CD4-positive, alpha-beta T cell treated with Interleukin-6 for 4 hours (primary cell): ENCODE measurements around the gene AEBP1.

Experiments
- DNase-seq: peaks from one replicate; pipeline ENCODE4 v3.0.0-alpha.2; 2020; ENCODE audit warnings: mixed read lengths

Gene AEBP1

DNA sequence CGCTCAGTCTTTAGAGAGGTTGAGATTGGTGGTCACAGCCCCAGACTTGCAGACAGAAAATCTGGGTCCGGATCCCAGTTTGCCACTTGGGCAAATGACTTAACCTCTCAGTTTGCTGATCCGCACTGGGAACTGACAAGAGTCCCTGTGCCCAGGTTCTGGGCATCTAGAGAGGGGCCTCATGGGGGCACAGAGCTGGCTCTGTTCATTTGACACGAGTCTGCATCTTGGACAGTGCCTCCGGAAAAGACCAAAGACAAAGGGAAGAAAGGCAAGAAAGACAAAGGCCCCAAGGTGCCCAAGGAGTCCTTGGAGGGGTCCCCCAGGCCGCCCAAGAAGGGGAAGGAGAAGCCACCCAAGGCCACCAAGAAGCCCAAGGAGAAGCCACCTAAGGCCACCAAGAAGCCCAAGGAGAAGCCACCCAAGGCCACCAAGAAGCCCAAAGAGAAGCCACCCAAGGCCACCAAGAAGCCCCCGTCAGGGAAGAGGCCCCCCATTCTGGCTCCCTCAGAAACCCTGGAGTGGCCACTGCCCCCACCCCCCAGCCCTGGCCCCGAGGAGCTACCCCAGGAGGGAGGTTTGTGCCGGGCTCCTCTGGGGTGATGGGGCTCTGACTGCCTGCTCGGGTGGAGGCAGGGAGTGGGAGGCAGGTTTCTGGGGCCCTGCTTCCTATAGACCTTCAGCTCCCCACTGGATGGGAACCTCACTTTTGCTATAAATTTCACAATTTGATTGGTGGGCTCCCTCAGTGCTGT is 2.3 kb downstream of the AEBP1 start:
- no peak for DNase-seq

DNA sequence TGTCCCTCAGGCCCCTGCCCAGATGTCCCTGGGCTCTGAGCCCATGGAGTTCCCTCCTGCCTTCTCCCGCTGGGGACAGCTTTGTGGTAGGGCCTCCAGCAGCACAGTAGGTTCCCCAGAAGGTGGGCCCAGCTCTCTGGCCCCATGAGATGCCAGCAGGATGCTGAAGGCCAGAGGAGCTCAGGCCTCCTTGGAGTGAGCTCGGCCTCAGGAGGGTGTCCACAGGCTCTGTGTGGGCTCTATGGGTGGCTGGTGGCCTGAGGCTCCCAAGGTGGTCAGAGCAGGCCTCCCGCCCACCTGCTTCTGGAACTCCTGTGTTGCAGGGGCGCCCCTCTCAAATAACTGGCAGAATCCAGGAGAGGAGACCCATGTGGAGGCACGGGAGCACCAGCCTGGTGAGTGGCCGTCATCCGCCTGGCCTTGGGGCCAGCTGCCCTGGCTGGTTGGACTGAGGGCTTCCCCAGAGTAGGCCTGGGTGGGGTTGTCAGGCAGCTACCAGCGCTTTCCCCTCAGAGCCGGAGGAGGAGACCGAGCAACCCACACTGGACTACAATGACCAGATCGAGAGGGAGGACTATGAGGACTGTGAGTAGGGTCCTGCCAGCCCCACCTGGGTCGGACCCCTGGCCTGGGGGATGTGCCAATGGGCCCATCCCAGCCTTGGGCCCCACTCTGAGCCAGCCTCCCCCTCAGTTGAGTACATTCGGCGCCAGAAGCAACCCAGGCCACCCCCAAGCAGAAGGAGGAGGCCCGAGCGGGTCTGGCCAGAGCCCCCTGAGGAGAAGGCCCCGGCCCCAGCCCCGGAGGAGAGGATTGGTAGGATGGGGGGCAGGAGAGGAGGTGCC is 3.2 kb downstream of the AEBP1 start:
- no peak for DNase-seq

DNA sequence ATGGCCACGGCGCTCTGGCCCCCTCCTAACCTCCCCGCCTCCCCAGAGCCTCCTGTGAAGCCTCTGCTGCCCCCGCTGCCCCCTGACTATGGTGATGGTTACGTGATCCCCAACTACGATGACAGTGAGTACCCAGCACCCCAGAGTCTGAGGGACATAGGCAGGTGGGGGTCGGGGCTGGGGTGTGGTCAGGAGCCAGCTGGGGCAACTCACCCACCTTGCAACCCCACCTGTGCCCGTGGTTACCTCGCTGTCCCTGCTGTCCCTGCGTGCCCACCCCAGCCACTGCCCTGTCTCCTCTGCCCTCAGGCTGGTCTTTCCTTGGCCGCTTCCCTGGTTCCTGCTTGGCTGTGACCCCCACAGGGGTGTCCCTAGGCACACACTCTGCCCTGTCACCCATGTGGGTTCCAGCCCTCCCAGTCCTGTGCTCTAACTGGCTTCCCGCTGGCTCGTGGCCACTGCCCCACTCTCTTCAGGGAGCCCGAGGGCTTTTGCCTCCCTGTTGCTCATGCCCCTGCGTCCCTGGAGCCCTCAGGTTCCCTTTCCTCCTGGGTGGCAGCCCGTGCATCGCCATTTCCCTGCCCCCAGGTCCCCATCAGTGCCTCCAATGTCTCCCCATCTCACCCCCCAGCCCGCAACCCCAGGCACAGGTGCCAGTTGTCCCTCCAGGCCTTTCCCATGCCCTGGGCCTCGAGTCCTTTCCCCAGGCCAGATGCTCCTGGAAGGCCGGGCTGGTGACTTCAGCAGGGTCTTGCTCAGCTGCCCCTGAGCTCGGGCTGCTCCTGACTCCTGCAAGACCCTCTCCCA is 4.0 kb downstream of the AEBP1 start:
- DNase-seq, result no peak

DNA sequence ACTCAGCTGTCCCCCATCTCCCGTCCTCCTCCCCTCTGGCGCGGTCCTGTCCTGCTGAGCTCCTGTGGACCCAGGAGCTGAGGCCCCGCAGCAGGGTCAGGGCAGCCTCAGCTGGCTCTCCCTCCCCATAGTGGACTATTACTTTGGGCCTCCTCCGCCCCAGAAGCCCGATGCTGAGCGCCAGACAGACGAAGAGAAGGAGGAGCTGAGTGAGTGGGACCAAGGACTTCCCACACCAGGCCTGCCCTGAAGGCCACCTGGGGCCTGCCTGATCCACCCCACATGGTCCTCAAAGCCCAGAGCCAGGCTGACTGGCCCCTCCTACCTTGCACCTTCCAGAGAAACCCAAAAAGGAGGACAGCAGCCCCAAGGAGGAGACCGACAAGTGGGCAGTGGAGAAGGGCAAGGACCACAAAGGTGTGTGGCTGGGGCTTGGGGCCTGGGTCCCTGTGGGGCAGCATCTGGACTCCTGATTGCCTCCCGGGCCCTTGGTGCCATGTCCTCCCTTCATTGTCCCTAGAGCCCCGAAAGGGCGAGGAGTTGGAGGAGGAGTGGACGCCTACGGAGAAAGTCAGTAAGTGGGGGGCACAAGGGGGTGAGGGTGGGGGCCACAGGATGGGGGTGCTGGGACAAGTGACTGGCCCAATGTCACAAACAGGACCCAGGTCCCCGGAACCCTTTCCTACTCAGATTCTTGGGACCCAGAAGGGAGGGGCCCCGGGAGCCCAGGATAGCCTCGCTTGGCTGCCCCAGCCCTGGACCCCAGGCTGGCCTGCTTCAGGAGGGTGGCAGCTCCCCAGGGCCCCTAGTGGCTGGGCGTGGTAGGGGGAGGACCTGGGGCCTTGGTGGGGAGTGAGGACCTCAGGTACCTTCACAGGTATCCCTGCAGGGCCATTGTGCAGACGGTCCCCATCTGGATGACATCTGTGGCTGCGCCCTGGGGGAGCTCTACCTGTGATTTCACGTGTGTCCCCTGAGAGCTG is 4.9 kb downstream of the AEBP1 start:
- no peak for DNase-seq

DNA sequence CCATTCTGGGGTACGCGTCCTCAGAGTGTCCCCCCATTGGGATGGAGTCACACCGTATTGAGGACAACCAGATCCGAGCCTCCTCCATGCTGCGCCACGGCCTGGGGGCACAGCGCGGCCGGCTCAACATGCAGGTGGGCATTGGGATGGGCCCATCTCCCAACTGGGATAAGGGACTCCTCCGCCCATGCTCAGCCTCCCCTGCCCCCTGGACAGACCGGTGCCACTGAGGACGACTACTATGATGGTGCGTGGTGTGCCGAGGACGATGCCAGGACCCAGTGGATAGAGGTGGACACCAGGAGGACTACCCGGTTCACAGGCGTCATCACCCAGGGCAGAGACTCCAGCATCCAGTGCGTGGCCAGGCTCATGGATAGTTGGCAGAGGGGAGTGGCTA is 5.8 kb downstream of the AEBP1 start:
- no peak for DNase-seq

DNA sequence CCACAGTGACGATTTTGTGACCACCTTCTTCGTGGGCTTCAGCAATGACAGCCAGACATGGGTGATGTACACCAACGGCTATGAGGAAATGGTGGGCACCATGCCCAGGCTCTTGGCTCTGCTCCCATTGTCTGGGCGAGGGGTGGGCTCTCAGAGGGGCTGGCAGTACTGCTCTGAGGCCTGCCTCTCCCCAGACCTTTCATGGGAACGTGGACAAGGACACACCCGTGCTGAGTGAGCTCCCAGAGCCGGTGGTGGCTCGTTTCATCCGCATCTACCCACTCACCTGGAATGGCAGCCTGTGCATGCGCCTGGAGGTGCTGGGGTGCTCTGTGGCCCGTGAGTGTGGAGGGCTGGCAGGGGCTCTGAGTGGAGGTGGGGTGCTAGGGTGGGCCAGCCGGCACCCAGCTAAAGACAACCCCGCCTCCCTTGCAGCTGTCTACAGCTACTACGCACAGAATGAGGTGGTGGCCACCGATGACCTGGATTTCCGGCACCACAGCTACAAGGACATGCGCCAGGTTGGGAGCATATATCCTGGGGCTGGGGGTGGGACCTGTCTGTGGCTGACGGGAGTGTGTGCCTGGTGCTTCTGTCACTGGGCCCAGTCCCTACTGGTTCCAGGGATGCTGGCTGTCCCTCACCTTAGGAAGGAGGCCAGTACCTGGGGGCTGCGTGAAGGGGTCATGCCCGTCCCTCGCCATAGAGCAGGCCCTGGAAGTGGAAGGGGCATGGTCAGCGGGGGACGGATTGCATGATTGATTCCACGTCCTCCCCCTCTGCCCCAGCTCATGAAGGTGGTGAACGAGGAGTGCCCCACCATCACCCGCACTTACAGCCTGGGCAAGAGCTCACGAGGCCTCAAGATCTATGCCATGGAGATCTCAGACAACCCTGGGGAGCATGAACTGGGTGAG is 6.8 kb downstream of the AEBP1 start:
- DNase-seq, result no peak

DNA sequence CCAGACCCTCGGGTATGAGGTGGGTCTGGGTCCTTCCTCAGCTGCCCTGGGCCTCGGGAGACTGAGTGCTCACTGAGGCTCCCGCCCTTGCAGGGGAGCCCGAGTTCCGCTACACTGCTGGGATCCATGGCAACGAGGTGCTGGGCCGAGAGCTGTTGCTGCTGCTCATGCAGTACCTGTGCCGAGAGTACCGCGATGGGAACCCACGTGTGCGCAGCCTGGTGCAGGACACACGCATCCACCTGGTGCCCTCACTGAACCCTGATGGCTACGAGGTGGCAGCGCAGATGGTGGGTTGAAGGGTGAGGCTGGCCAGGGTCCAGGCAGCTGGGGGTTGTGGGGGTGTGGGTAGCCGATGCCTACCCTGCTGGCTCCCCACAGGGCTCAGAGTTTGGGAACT is 7.6 kb downstream of the AEBP1 start:
- no peak for DNase-seq

DNA sequence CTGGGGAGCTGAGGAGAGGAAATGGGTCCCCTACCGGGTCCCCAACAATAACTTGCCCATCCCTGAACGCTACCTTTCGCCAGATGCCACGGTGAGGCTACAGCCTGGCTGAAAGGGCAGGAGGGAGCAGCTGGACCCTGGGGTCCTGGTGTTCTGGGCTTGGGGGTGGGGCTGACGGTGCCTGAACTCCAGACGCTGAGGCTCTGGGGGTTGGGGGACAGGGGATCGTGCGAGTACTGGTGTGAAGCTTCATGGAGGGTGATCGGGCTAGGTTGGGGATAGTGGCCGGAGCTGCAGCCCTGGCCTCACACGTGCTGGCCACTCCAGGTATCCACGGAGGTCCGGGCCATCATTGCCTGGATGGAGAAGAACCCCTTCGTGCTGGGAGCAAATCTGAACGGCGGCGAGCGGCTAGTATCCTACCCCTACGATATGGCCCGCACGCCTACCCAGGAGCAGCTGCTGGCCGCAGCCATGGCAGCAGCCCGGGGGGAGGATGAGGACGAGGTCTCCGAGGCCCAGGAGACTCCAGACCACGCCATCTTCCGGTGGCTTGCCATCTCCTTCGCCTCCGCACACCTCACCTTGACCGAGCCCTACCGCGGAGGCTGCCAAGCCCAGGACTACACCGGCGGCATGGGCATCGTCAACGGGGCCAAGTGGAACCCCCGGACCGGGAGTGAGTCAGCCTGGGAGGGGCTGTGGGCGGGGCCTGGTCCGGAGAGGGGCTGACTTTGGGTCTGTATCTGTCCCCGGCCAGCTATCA is 8.3 kb downstream of the AEBP1 start:
- no peak for DNase-seq

DNA sequence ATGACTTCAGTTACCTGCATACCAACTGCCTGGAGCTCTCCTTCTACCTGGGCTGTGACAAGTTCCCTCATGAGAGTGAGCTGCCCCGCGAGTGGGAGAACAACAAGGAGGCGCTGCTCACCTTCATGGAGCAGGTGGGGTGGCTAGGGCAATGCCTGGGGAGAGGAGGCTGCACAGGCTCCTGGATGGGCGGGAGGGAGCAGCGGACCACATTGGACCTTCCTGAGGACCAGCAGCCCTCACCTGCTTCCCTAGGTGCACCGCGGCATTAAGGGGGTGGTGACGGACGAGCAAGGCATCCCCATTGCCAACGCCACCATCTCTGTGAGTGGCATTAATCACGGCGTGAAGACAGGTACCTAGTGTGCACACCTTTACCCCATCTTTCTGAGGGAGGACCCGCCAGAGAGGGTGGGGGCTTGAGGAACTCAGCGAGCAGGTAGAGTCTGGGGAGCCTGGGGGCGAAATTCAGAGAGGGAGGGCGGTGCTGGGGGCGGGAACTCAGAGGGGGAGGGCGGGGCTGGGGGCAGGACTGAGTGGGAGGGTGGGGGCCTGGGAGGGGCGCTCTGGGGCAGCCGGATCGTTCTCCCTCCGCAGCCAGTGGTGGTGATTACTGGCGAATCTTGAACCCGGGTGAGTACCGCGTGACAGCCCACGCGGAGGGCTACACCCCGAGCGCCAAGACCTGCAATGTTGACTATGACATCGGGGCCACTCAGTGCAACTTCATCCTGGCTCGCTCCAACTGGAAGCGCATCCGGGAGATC is 9.0 kb downstream of the AEBP1 start:
- DNase-seq, result no peak

DNA sequence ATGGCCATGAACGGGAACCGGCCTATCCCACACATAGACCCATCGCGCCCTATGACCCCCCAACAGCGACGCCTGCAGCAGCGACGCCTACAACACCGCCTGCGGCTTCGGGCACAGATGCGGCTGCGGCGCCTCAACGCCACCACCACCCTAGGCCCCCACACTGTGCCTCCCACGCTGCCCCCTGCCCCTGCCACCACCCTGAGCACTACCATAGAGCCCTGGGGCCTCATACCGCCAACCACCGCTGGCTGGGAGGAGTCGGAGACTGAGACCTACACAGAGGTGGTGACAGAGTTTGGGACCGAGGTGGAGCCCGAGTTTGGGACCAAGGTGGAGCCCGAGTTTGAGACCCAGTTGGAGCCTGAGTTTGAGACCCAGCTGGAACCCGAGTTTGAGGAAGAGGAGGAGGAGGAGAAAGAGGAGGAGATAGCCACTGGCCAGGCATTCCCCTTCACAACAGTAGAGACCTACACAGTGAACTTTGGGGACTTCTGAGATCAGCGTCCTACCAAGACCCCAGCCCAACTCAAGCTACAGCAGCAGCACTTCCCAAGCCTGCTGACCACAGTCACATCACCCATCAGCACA is 9.7 kb downstream of the AEBP1 start:
- no peak for DNase-seq

DNA sequence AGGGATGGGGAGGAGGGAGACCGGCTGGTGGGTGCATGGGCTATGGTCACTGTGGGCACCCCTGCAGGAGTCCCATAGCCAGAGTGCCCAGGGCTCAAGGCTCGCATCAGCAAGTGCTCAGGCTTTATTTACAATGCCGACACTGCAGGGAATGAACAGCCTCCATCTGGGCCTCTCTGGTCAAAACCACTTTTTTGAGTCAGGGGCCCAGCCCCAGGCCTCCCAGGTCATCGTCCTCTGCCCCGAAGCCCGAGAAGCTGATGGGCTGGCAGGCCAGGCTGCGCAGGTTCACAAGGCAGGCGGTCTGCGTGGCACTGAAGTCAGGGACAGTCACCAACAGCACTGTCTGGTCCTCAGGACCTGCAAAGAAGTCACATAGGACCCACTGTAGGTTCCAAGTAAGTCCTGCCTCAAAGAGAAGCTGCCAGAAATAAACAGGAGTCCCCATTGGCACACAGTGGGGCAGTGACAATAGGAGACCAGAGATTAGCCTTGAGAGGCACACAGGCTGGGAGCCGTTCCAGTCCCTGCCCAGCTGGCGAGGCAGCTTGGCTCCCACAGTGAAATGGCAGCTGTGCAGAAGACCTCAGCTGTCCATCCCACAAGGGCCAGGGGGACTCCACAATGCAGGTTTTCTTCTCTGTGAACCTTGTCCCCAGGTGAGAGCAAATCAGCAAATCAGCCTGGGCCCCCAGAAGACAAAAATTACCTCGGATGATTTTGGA is 10.6 kb downstream of the AEBP1 start:
- DNase-seq, result no peak

DNA sequence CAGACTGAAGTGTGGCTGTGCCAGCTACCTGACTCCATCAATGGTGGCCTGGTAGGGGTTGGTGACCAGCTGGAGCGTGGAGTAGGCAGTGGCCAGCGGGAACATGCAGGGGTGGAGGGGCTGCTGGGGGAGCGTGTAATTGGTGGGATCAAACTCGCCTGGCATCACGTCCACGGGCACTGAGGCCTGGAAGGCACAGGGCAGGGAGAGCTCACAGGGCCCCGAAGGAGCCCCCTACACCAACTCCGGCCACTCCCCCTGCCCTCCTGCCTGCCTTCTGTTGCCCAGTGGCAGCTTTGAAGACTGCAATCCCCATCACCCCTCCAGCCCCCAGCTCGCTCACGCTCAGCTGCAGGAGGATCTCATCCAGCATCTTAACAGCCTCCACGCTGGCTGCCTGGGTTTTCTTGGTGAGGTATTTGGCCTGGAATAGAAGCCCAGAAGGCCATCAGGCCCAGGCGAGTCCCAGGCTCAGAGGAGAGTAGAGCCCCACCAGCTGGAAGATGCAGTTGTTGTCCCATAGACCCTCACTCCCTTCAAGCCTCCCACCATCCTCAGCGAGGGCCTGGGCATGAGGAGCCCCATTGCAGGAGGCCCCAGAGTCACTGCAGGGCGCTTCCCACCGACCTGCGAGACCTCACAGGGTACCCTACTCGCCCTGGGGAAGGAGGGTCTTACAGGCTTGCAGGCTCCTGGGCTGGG is 12.1 kb downstream of the AEBP1 start:
- DNase-seq, result no peak

DNA sequence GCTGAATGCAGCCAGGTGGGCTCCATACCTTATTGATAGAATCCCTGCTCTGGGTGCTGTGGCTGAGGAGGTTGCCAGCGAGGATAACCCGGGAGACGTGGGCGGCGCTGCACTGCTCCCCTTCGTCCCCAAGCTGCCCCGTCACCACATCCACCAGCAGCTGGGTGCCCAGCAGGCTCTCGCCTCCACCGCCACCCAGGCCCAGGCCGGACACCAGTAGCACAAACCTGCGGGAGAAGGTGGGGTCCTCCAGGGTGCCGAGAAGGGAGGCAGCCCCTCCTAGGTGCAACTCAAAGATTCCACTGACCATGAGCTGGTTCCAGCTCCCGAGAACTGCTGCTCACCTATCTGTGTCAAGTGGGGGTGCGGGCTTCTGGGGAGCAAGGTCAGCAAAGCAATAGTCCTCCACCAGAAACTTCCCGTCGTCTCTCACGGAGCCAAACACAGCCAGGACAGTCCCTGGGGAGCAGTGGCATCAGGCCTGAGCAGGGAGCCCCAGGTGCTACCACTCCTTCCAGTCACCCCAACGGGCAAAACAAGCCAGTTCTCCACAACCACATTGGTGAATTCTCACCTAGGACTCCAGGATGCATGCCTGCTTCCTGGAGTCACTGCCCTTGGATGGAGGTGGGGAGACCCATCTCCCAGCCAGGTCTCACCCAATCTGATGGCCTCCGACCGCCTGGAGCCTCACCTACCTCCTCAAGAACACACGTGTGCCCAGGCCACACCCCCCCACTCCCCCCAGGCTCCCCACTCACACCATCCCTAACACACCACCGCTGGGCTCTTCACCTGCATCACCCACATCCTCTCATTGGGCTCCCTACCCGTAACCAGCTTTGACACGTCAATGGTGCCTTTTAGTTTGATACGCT is 12.9 kb downstream of the AEBP1 start:
- no peak for DNase-seq

DNA sequence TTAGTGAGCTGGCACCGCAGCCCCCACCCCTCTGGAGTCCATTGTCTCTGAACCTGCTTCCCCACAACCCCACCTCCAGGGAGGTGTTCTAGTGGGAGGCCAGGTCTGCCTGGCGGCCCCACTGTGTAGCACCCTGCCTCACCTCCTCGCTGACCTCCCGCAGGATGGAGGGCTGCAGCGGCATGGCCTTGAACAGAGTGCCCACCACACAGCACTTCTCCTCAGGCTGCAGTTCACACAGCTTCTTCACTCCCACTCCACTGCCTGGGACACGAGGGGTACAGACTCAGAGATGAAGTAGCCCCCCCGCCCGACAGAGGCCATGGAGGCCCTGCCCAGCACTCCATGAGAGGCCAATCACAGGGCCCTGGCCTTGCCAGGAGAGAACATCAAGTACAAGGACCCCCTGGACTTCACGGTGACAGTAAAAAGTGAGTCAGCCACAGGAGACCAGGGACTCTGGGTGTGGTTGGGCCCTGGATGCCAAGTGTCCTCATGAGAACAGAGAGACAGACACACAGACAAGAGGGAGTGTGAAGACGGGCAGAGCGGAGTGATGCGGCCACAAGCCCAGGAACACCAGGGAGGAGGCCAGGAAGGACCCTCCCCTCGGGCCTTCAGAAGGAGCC is 13.8 kb downstream of the AEBP1 start:
- DNase-seq, result no peak

DNA sequence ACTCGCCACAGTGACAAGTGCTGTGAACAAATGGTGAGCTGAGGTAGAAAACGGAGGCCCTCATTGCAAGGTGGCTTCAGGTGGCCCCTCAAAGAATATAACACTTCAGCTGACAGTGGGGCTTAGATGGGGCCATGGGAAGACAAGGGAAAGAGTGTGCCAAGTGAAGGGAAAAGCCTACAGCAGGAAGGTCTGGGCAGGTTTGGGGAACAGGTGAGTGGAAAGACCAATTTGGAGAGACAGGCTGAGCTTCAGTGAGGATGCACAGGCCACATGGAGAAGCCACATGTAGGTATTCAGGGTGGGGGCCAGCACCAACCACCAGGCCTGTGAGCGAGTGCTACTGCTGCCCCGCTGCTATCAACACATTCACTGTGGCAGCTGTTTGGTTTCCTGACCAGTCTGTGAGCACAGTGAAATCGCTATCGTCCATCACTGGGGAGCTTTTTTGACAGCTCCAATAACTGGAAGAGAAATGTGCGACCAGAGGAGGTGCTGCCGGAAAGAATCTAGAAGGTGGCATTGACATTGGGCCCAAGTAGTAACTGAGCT is 15.8 kb downstream of the AEBP1 start:
- no peak for DNase-seq

DNA sequence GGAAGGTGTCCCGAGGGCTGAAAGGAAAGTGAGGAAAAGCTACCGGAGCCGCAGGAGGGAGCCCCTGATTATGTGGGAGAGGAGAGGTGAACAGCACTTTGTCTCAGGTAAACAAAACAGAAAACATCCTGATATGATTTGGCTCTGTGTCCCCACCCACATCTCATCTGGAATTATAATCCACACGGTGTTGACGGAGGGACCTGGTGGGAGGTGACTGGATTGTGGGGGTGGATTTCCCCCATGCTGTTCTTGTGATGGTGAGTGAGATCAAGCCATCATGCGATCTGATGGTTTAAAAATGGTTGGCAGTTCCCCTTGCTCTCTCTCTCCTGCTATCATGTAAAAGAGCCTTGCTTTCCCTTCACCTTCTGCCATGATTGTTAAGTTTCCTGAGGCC is 16.2 kb downstream of the AEBP1 start:
- DNase-seq, result no peak
